ENCODE measurements around the gene ZNRF3.

The ZNRF3 gene

GRCh38 chr22:29060251-29060869 is 177.0 kb downstream of the ZNRF3 start:
- TF ChIP-seq CTCF (IDR thresholded peaks at IDR 0.05) (no peak), ZFX (IDR thresholded peaks at IDR 0.05; ENCODE audit: borderline replicate concordance) (no peak)
- no peak overlapping the region for H3K27ac ChIP-seq

GRCh38 chr22:29060931-29061330 is 177.6 kb downstream of the ZNRF3 start:
- TF ChIP-seq ZFX (IDR thresholded peaks at IDR 0.05; ENCODE audit: borderline replicate concordance) (no peak), CTCF (IDR thresholded peaks at IDR 0.05) (no peak)
- H3K27ac ChIP-seq, result no peak overlapping the region

- TF ChIP-seq ZFX (IDR thresholded peaks at IDR 0.05; ENCODE audit: borderline replicate concordance) (no peak), CTCF (IDR thresholded peaks at IDR 0.05) (no peak)
- H3K27ac ChIP-seq, result no peak within 1 kb of the TSS
These were observed 178.4 kb downstream of the ZNRF3 start, which contains the start of gene C22orf31 for GRCh38 chr22:29061773-29062172. TSS of gene C22orf31 (minus strand) at chr22:29061831. CDS start at chr22:29061792, 39 bp downstream.

- no peak overlapping the region for H3K27ac ChIP-seq
- TF ChIP-seq ZFX (IDR thresholded peaks at IDR 0.05; ENCODE audit: borderline replicate concordance) (no peak), CTCF (IDR thresholded peaks at IDR 0.05) (no peak)
These were observed 179.0 kb downstream of the ZNRF3 start for GRCh38 chr22:29062286-29062821.

GRCh38 chr22:29065468-29066190 is 182.3 kb downstream of the ZNRF3 start:
- H3K27ac ChIP-seq, result no peak overlapping the region
- TF ChIP-seq ZFX (IDR thresholded peaks at IDR 0.05; ENCODE audit: borderline replicate concordance) (no peak), CTCF (IDR thresholded peaks at IDR 0.05) (no peak)

GRCh38 chr22:29069463-29069862 is 186.1 kb downstream of the ZNRF3 start:
- no peak overlapping the region for H3K27ac ChIP-seq
- TF ChIP-seq ZFX (IDR thresholded peaks at IDR 0.05; ENCODE audit: borderline replicate concordance), result no peak
- no peak for TF ChIP-seq CTCF (IDR thresholded peaks at IDR 0.05)

- no peak overlapping the region for H3K27ac ChIP-seq
- TF ChIP-seq ZFX (IDR thresholded peaks at IDR 0.05; ENCODE audit: borderline replicate concordance) (no peak), CTCF (IDR thresholded peaks at IDR 0.05) (no peak)
These were observed 187.1 kb downstream of the ZNRF3 start for GRCh38 chr22:29070490-29070889.
